Mucosa of stomach (tissue), 1 donor: ENCODE data around the gene CROCC2.

Source experiments
- H3K27me3 ChIP-seq: one replicate; pipeline ENCODE4 v1.7.0; 2013; ENCODE audit warnings: mild to moderate bottlenecking, low read length; ENCODE audit not compliant: control insufficient read depth, insufficient read depth
- H3K36me3 ChIP-seq: one replicate; pipeline ENCODE4 v1.7.0; 2013; ENCODE audit warnings: low read length; ENCODE audit not compliant: control insufficient read depth, insufficient read depth
- H3K4me1 ChIP-seq: one replicate; pipeline ENCODE4 v1.7.0; 2013; ENCODE audit warnings: mild to moderate bottlenecking, low read length; ENCODE audit not compliant: control insufficient read depth, insufficient read depth
- H3K4me3 ChIP-seq: one replicate; pipeline ENCODE4 v1.7.0; 2013; ENCODE audit warnings: low read length
- H3K9ac ChIP-seq: one replicate; pipeline ENCODE4 v1.7.0; 2013; ENCODE audit warnings: mild to moderate bottlenecking, low read length, moderate library complexity
- H3K9me3 ChIP-seq: one replicate; pipeline ENCODE4 v1.7.0; 2013; ENCODE audit warnings: mild to moderate bottlenecking, low read length, moderate library complexity; ENCODE audit not compliant: control insufficient read depth
- donor health status: Pancreatic carcinoma.

Gene CROCC2

DNA sequence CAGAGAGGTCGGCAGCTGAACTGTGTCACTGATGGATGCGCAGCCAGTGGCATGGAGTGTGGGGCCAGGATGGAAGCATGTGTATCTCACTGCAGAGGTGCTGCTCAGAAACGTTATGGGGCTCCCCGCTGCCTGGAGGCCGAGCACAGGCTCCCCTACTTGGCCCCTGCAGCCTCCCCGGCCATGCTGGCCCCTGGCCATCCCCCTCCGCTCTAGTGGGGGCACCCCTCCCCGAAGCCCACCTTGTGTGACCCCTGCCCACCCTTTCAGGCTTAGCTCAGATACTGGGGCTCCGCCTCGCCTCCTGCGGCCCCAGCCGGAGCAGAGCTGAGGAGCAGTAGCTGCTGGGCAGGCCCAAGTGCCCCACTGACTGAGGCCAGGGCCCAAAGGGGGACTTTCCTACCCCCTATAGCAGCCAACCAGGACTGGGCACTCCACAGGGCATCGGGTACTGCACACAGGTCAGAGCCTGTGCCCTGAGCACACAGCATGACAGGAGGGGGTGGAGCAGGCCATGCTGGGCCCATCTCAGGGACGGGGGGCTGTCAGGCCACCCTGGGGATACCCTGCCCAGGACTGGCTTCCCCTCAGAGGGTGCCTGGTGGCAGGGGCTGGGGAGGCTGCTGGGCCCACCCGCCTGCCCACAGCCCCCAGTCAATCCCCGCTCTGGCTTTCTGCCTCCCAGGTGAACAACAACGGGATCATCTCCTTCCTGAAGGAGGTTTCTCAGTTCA, 123.6 kb downstream of the CROCC2 start:
- no peak overlapping the region for H3K4me3 ChIP-seq
- no peaks in the 10 kb centered on the region for H3K36me3 ChIP-seq
- H3K4me1 ChIP-seq = no peaks in the 10 kb centered on the region
- no peak overlapping the region for H3K9ac ChIP-seq
- no peaks in the 10 kb centered on the region for H3K9me3 ChIP-seq
- H3K27me3 ChIP-seq = no peaks in the 10 kb centered on the region

DNA sequence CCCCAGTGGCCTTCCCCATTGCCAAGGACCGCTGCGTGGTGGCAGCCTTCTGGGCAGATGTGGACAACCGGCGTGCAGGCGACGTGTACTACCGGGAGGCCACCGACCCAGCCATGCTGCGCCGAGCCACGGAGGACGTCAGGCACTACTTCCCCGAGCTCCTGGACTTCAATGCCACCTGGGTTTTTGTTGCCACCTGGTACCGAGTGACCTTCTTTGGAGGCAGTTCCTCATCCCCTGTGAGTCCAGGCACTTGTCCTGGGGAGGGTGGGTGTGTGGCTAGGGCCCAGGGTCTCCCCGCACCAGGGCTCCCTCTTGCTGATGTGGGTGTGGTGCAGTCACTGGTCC, 124.2 kb downstream of the CROCC2 start:
- Histone ChIP-seq H3K27me3 (no peaks in the 10 kb centered on the region), H3K4me1 (no peaks in the 10 kb centered on the region), H3K4me3 (no peak overlapping the region), H3K9me3 (no peaks in the 10 kb centered on the region), H3K9ac (no peak overlapping the region), H3K36me3 (no peaks in the 10 kb centered on the region)

DNA sequence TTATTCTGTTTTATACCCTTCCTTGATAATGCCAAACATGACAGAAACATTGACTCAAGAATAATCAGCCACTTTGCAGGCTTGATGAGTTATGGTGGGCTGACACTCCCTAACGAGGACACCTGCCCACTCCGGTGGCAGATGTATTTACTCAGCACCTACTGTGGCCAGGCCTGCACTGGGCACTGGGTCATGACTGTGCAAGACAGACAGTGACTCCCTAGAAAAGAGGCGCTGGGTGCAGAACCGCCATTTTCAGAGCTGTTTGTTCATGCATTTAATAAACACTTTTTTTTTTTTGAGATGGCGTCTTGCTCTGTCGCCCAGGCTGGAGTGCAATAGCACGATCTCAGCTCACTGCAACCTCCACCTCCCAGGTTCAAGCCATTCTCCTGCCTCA, 124.7 kb downstream of the CROCC2 start:
- no peaks in the 10 kb centered on the region for H3K9me3 ChIP-seq
- no peak overlapping the region for H3K4me3 ChIP-seq
- H3K36me3 ChIP-seq = no peaks in the 10 kb centered on the region
- no peak overlapping the region for H3K9ac ChIP-seq
- no peaks in the 10 kb centered on the region for H3K27me3 ChIP-seq
- H3K4me1 ChIP-seq = no peaks in the 10 kb centered on the region

DNA sequence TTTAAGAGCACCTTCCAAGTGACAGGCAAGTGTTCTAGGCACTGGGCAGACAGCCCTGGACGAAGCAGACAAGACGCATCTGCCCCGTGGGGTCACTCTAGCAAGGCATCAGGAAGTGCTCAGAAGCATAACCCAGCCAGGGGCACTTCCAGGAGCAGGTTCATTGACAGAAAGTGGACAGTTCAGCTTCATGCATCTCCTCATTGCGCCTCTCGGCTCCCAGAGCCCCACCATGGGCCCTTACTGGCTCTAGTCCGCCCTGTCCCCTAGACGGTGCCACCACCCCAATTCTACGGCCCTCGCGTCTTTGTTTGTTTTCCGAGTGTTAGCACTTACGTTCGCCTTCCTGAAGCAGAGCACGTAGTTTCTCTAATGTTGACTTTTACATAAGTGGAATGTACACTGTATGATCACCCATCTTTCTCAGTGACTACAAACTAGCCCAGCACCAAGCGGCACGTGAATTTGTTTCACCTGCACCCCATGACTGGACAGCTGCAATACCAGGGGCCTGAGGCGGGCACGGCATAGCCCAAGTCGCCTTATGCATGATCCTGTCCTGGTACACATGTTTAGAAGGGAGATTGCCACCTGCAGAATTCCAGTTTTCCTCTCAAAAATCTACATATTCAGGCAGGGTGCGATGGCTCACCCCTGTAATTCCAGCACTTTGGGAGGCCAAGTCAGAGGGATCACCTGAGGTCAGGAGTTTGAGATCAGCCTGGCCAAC, 125.5 kb downstream of the CROCC2 start:
- H3K4me1 ChIP-seq = peaks cover 4% of the 10 kb centered on the region
- H3K36me3 ChIP-seq = no peaks in the 10 kb centered on the region
- no peak overlapping the region for H3K4me3 ChIP-seq
- no peak overlapping the region for H3K9ac ChIP-seq
- H3K27me3 ChIP-seq = peaks cover 5% of the 10 kb centered on the region
- H3K9me3 ChIP-seq = no peaks in the 10 kb centered on the region

DNA sequence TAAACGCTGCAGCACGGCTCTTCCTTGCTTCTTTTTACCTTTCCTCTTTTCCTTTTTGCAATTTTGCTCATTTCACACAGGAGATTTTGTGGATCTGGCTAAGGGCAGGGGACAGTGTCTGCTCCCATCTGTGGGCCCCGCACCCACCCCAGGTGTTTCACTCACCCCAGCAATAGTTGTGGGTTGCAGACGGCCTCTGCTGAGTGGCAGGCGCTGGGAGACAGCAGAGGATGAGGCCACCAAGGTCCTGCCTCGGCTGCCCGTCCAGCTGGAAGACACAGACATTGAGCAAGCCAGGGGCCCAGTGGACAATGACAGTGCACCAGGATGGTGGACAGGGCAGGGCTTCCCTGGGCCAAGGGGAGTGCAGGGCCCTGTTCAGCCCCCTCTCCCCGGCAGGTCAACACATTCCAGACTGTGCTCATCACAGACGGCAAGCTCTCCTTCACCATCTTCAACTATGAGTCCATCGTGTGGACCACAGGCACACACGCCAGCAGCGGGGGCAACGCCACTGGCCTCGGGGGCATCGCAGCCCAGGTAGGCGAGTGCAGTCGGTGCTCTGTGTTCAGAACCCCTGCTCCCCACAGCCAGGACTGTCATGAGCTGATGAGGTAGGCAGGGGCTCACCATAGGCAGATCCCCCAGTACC, 127.3 kb downstream of the CROCC2 start:
- Histone ChIP-seq H3K4me1 (peaks cover 13% of the 10 kb centered on the region), H3K36me3 (no peaks in the 10 kb centered on the region), H3K27me3 (peaks cover 12% of the 10 kb centered on the region), H3K9me3 (no peaks in the 10 kb centered on the region), H3K4me3 (no peak overlapping the region), H3K9ac (no peak overlapping the region)

DNA sequence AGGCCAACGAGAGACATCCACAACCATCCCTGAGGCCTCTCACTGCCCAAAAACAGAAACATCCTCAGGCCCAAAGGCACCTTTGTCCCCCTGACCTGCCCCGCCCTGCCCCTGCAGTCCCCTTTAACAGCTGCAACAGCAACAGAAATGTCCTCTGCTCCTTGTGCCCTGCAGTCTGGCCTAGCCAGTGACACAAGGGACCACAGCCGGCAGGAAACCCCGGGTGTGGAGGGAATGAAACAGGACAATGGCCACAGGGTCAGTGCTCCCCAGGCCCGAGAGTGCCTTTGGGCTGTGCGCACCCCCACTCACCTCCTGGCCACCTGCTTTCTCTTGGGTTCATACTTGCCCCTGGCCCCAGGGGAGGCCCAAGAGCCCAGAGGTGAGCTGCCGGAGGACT, 127.9 kb downstream of the CROCC2 start:
- H3K4me1 ChIP-seq = peaks cover 13% of the 10 kb centered on the region
- no peak overlapping the region for H3K4me3 ChIP-seq
- H3K27me3 ChIP-seq = peaks cover 12% of the 10 kb centered on the region
- no peak overlapping the region for H3K9ac ChIP-seq
- H3K9me3 ChIP-seq = no peaks in the 10 kb centered on the region
- no peaks in the 10 kb centered on the region for H3K36me3 ChIP-seq

DNA sequence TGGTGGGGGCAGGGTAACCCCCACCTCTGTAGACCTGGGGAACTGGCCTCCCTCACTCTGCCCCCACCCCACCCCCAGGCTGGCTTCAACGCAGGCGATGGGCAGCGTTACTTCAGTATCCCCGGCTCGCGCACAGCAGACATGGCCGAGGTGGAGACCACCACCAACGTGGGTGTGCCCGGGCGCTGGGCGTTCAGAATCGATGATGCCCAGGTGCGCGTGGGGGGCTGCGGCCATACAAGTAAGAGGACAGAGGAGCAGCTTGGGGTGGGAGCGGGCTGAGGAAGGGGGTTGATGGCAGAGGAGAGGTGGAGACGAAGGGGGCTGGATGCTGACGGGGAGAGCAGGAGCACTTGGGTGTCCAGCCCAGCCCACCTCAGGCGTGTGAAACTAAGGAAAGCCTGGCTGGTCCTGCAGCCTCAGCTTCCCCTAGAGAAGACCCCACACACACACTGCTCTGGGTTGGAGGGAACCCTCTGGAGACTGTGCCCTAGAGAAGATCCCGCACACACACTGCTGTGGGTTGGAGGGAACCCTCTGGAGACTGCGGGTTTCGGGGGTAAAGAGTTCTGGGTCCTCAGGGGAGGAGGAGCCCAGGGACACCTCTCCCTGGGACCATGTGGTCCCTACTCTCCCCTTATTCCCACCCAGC, 128.5 kb downstream of the CROCC2 start:
- Histone ChIP-seq H3K27me3 (peaks cover 12% of the 10 kb centered on the region), H3K36me3 (no peaks in the 10 kb centered on the region), H3K4me1 (peaks cover 13% of the 10 kb centered on the region), H3K9ac (no peak overlapping the region), H3K9me3 (no peaks in the 10 kb centered on the region), H3K4me3 (no peak overlapping the region)

DNA sequence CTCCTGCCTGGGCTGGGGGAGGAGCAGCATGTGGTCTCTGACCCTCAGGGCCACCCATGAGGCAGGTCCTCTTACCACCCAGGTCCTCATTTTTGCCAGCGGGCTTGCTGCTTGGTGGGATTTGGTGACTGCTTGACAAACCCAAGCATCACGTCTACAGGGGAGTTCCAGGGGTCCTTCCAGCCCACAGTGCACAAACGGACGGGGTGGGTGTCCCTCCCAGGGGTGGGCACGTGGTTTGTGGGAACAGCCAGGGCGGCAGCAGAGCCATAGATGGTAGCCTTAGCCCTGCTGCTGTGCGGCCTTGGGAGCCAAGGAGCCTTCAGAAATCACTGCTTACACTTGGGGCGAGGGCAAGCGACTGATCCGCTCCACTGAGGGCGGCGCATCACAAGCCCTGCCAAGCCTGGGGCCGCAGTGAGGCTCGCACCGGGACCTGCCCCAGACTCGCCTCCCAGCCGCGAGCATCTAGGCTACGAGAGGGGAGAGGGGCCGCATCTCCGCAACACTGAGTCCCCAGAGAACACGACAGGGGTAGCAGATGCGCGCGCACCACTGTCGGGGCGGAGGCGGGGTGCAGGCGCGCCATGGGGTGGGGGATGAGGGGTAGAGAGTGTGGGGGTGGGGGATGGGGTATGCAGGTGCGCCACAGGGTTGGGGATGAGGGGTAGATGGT, 129.1 kb downstream of the CROCC2 start:
- Histone ChIP-seq H3K9ac (no peak overlapping the region), H3K4me1 (peaks cover 13% of the 10 kb centered on the region), H3K4me3 (no peak overlapping the region), H3K9me3 (no peaks in the 10 kb centered on the region), H3K36me3 (no peaks in the 10 kb centered on the region), H3K27me3 (peaks cover 12% of the 10 kb centered on the region)

DNA sequence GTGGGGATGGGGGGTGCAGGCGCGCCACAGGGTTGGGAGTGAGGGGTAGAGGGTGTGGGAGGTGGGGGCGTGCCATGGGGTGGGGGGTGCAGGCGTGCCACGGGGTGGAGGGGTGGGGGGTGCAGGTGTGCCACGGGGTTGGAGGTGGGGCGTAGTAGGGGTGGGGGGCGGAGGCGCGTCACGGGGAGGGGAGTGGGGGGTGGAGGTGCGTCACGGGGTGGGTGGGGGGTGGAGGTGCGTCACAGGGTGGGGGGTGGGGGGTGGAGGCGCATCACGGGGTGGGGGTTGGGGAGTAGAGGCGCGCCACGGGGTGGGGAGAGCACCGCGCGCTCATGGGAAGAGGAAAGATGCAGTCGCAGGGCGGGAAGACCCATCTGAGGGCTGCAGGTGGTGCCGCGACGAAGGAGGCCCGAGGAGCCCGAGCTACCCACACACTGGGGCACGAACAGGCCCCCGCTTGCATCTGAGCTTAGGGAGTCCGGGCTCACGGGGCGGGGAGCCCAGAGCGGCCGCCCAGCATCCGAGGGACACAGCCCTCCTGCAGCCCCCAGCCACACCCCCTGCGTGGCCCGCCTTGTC, 129.8 kb downstream of the CROCC2 start:
- Histone ChIP-seq H3K4me3 (no peak overlapping the region), H3K36me3 (no peaks in the 10 kb centered on the region), H3K9me3 (no peaks in the 10 kb centered on the region), H3K4me1 (peaks cover 13% of the 10 kb centered on the region), H3K27me3 (peaks cover 12% of the 10 kb centered on the region), H3K9ac (peak overlapping the region; percentile 43)

DNA sequence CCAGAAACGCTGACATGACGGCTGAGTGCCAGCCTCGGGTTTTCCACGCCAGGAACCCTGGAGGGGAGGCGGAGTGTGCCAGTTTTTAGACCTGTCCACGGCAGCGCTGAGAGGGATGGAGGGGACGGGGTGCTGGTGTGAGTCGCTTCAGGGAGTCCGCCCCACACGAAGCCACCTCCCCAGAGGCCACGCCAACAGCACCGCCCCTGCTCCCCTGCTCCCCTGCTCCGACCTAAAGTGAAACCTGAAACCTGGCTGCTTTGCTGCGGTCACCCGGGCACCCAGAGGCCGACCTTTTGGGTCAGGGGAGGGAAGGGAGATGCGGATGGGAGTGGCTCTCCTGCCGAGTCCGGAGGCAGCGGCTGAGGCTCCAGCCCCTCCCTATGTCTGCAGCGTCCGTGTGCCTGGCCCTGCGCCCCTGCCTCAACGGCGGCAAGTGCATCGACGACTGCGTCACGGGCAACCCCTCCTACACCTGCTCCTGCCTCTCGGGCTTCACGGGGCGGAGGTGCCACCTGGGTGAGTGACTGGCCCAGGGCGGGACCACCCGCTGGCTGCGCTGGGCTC, 130.3 kb downstream of the CROCC2 start:
- H3K9me3 ChIP-seq = no peaks in the 10 kb centered on the region
- no peak overlapping the region for H3K4me3 ChIP-seq
- peaks cover 12% of the 10 kb centered on the region for H3K27me3 ChIP-seq
- H3K9ac ChIP-seq = peak overlapping the region; percentile 43
- H3K36me3 ChIP-seq = no peaks in the 10 kb centered on the region
- peaks cover 13% of the 10 kb centered on the region for H3K4me1 ChIP-seq

DNA sequence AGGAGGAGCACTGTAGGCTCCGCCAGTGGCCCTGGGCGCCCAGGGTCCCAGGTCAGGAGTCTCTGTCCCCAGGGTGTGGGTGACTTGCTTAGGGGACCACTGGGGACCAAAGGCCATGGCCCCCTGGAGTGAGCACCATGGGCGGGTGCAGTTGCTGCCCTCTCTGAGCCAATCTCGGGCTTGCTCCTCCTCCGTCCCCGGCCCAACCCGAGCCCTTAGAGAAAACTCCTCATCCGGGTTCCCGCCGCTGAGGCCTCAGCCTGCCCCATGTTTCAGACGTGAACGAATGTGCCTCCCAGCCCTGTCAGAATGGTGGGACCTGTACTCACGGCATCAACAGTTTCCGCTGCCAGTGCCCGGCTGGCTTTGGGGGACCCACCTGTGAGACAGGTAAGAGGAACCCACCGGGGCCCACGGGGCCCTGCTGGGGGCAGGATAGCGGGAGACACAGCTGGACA, 130.9 kb downstream of the CROCC2 start:
- no peak overlapping the region for H3K4me3 ChIP-seq
- no peaks in the 10 kb centered on the region for H3K36me3 ChIP-seq
- H3K4me1 ChIP-seq = peaks cover 13% of the 10 kb centered on the region
- no peaks in the 10 kb centered on the region for H3K9me3 ChIP-seq
- H3K9ac ChIP-seq = peak overlapping the region; percentile 43
- peaks cover 12% of the 10 kb centered on the region for H3K27me3 ChIP-seq
